NCI-H1092 (cell line): ENCODE measurements around the gene SCAMP4.
"Not testable (repeated sequence)": the region's sequence is repeated elsewhere in the genome, so short reads cannot be mapped to it uniquely, and the experiment has no call there.

Source experiments
- DNase-seq: peaks from one replicate; lab custom pipeline; 2025; lab: John Stamatoyannopoulos, UW

SCAMP4 gene

GRCh38 chr19:1882786-1883692 is 22.2 kb upstream of the SCAMP4 start:
- DNase-seq: no peak

DNA sequence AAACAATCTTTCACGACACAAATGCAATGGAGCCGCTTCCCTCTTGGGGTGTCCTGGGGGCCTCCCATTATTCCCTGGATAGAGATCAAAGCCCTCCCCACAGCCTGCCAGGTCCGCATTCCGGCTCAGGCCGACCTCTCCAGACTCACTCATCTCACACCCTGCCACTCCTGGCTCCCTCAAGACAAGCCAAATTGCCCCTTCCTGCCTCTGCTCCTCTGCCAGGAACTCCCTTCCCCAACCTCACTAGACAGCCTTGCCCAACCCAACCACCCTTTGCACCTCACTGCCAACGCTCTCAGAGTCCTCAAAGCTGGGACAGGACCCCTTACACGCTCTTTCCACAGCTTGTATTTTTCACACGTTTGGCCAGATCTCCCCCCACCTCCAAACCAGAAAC is 21.4 kb upstream of the SCAMP4 start:
- DNase-seq: no peak

- DNase-seq: no peak
Observed at GRCh38 chr19:1884291-1884718, 20.9 kb upstream of the SCAMP4 start.

DNA sequence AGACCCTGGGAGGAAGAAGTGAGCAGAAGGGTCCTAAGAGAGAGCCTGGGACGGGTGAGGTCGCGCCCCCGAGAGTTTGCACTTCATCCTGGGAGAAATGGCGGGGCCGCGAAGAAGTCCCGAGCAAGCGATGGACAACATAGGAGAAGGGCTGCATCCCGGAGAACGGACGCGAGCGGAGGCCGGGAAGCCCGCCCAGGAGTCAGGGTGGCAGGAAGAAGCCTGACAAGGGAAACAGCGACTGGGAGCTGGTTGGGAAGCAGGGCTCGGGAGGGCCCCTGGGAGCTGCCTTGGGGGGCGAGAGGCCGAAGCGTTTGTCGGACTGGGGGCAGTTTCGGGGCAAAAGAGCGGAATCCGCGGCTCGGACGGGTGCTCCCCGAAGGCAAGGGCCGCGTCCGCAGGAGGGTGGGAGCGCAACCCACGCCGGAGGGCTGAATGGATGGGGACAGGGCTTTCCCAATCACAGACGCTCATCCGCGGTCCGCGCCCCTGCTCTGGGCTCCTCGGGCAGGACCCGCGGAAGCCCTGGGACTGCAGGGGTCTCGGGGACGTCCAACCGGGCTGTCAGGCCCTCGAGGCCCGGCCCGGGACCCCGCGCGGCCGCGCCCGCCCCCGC is 20.4 kb upstream of the SCAMP4 start:
- DNase-seq: no peak

- DNase-seq: peak; percentile 87
Observed at GRCh38 chr19:1885398-1886119, 19.6 kb upstream of the SCAMP4 start, which contains the start of gene ABHD17A. Gene ABHD17A (minus strand): TSS chr19:1885496. CDS start chr19:1881566, 3,930 bp downstream.

DNA sequence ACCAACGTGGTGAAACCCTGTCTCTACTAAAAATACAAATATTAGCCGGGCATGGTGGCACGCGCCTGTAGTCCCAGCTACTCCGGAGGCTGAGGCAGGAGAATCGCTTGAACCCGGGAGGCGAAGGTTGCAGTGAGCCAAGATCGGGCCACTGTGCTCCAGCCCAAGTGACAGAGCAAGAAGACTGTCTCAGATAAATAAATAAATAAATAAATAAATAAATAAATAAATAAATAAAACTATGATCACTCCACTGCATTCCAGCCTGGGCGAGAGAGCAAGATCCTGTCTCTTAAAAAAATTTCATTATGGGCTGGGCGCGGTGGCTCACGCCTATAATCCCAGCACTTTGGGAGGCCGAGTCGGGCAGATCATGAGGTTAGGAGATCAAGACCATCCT is 18.8 kb upstream of the SCAMP4 start:
- DNase-seq: not testable (repeated sequence)

DNA sequence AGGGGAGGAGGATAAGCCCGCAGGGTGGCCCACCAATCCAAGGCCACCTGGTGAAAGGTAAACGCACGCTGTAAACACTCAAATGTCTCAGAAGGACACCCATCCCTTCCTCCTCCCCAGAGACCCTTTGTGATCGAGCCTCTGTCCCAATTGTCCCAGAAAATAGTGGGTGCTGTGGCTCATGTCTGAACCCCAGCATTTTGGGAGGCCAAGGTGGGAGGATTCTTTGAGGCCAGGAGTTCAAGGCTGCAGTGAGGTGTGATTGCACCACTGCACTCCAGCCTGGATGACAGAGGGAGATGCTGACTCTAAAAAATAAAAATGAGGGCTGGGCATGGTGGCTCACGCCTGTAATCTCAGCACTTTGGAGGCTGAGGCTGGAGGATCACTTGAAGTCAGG is 16.8 kb upstream of the SCAMP4 start:
- no peak for DNase-seq

- no peak for DNase-seq
Observed at GRCh38 chr19:1889907-1890306, 15.3 kb upstream of the SCAMP4 start.

- no peak for DNase-seq
Observed at GRCh38 chr19:1893791-1894190, 11.4 kb upstream of the SCAMP4 start.

DNA sequence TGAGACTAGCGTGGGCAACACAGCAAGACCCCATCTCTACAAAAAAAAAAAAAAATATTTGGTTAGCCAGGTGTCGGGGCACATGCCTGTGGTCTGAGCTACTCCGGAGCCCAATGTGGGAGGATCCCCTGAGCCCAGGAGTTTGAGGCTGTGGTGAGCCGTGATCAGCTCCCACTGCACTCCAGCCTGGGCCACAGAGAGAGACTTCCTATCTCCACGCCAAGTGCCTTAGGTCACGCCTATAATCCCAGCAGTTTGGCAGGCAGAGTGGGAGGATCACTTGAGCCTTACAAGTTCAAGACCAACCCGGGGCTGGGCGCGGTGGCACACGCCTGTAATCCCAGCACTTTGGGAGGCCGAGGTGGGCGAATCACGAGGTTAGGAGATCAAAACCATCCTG is 8.7 kb upstream of the SCAMP4 start:
- no peak for DNase-seq

- no peak for DNase-seq
Observed at GRCh38 chr19:1901940-1902404, 3.2 kb upstream of the SCAMP4 start.

DNA sequence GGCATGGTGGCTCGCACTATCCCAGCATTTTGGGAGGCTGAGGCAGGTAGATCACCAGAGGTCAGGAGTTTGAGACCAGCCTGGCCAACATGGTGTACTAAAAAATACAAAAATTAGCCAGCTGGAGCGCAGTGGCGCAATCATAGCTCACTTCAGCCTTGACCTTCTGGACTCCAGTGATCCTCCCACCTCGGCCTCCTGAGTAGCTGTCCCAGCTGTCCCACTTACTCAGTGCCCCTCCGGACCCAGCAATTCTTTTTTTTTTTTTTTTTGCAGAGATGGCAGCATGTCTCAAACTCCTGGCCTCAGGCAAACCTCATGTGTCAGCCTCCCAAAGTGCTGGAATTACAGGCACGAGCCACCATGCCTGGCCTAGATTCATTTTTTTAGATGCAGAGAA is 2.3 kb upstream of the SCAMP4 start:
- DNase-seq: no peak

- DNase-seq: no peak
Observed at GRCh38 chr19:1904860-1905109, 414 bp upstream of the SCAMP4 start.

DNA sequence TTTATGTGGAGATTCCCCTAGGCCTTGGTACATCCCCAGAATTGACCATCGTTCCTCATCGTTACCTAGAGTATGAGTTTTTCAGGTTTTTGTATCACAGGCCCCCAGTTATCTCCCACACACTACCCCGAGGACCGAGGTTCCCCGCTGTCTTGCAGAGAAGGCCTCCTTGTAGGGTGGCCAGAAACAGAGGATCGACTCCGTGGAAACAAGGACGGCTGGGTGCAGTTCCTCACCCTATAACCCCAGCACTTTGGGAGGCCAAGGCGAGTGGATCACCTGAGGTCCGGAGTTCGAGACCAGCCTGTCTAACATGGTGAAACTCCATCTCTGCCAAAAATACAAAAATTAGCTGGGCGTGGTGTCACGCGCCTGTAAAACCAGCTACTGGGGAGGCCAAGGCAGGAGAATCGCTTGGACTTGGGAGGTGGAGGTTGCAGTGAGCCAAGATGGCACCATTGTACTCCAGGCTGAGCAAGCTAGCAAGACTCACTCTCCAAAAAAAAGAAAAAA is 720 bp downstream of the SCAMP4 start:
- DNase-seq: no peak

GRCh38 chr19:1906985-1907562 is 1.9 kb downstream of the SCAMP4 start:
- no peak for DNase-seq

DNA sequence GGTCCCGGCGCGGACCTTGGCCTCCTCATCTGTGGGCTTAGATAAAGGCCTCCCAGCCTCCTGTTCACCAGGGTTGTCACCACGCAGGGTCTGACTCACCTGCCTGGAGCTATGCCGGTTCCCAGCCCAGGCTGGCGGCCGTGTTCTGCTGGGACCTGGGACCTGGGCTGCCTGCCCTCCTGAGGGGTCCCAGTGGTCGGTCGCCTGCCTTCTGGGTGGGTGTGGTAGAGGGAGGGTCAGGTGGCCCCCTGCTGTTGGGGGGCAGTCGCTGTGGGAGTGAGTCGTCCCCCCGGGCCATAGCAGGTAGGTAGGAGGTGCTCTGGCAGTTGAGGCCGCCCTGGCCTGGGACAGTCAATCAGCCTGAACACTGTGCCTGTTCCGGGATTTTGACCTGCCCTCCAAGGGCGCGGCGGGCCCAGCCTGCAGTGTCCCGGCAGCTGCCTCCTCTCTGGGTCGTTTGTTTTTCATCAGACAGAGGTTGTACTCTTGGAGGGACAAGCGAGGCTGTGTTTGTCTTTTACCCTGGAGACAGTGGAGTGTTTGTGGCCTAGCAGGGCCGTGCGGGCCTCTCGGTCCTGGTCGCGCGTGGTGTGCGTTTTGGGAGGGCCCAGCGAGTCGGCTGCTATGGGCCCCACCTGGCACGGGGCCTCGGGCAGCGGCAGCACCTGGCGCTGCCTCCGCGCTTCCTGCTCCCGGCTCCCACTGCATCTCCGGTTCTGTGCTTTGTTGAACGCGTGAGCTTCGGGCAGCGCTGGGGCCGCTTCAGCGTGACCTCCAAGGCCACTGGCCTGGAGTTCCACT is 2.6 kb downstream of the SCAMP4 start:
- no peak for DNase-seq

- DNase-seq: no peak
Observed at GRCh38 chr19:1908364-1908678, 3.1 kb downstream of the SCAMP4 start.

DNA sequence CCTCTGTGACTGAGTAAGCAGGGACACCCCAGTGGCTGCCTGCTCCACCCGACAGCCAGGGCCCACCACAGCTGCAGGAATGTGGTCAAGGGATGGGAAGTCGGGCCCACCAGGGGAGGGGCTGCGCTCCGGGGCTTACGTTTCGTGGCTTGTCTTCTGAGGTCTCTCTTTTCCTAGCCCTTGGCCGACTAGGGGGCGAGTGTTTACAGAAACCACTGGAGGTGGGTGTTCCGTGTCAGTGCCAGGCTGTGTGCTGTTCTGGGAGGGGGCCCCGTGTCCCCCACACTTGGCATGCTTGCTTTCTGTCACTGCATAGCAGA is 4.5 kb downstream of the SCAMP4 start:
- no peak for DNase-seq

- no peak for DNase-seq
Observed at GRCh38 chr19:1910177-1910576, 5.0 kb downstream of the SCAMP4 start.

DNA sequence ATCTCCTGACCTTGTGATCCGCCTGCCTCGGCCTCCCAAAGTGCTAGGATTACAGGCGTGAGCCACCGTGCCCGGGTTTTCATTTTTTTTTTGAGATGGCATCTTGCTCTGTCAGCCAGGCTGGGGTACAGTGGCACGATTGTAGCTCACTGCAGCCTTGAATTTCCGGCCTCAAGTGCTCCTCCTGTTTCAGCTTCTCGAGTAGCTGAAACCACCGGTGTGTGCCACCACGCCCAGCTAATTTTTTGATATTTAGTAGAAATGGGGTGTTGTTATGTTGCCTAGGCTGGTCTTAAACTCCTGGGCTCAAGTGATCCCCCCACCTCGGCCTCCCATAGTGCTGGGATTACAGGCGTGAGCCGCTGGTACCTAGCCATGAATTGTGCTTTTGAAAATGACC is 5.9 kb downstream of the SCAMP4 start:
- no peak for DNase-seq

DNA sequence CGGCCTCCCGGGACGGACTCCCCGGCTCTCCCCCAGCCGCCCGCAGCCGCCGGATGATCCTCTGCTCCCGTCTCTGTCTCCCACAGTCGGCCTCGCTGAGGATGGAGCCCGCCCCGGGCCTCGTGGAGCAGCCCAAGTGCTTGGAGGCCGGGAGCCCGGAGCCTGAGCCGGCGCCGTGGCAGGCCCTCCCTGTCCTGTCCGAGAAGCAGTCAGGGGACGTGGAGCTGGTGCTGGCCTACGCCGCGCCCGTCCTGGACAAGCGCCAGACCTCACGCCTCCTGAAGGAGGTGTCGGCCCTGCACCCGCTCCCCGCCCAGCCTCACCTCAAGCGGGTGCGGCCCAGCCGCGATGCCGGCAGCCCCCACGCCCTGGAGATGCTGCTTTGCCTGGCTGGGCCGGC is 6.8 kb downstream of the SCAMP4 start:
- DNase-seq: no peak
